Activated CD4-positive, alpha-beta T cell treated with anti-CD3 and anti-CD28 coated beads, Interleukin-2, amount 50 U/mL, for 4 hours (primary cell): ENCODE results near the gene ZBTB17.

Experiments
- DNase-seq, 2 experiments: peaks; one replicate each; pipeline ENCODE4 v3.0.0-alpha.2; 2020

ZBTB17 gene

DNA sequence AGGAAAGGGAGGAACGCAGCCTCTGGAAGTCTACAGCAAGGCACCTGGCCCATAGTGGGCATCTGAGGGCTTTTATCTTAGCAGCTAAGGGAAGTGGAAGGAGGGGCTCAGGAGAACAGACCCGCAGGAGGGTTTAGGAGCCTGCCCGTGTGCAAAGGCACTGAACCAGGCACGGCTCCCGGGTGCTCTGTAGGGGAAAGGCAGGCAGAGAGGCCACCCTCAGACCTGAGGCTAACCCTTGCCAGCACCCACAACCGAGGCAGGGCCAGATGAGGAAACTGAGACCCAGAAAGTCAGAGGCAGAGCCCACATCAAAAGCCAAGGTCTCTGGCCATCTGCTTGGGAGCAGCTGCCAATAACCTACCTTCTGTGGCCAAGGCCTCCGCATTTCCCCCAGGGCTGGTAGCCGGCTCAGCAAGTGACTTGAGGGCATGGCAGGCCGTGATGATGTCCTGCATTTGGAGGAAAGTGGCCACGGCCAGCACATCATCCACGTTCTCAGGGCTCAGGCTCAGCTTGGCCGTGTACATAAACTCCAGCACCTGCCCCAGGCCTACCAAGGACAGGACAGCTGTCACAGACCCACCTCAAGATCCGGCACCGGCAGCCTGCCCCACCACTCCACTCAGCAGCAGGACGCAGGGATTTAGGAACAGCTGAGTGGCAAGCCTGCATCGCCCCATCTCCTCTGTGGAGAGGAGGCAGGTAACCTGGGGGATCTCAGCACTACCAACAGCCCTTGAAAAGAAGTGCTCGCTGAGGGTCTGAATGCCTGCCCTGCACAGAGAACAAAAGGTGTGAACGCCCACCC is 29.1 kb downstream of the ZBTB17 start:
- no peak for DNase-seq

DNA sequence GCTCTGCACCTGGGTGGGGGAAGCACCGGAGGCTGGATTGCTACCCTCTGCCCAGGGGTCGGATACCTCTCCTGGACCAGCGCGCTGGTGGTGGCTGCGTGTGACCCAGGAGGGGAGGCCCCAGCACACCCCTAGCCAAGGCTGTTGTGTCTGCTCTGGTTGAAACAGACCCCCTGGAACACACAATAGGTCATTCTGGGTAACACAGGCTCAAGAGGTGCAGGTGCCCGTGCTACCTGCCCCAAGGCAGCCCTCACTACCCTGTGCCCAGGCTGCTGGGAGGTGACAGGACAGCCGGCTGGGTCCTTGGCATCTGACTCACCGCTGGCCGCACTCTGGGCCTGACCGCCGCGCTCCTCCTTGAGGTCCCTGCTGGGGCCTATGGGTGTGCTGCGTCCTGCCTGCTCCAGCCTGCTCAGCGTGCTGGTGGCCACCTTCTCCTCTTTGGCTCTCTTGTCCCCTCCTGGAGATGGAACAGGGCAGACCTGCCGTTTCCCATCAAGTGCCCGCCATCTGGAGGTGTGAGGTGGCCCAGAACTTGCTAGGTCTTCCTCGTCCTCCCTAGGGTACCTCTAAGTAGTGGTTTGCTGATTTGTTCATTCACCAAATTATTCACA is 30.0 kb downstream of the ZBTB17 start:
- DNase-seq, result no peak

GRCh38 chr1:15945011-15945831 is 30.7 kb downstream of the ZBTB17 start:
- DNase-seq, result no peak

GRCh38 chr1:15944308-15945010 is 31.4 kb downstream of the ZBTB17 start:
- DNase-seq, result no peak

- DNase-seq, result no peak
These were observed 32.0 kb downstream of the ZBTB17 start for GRCh38 chr1:15943992-15944307.

GRCh38 chr1:15943328-15943991 is 32.4 kb downstream of the ZBTB17 start:
- DNase-seq, result no peak

DNA sequence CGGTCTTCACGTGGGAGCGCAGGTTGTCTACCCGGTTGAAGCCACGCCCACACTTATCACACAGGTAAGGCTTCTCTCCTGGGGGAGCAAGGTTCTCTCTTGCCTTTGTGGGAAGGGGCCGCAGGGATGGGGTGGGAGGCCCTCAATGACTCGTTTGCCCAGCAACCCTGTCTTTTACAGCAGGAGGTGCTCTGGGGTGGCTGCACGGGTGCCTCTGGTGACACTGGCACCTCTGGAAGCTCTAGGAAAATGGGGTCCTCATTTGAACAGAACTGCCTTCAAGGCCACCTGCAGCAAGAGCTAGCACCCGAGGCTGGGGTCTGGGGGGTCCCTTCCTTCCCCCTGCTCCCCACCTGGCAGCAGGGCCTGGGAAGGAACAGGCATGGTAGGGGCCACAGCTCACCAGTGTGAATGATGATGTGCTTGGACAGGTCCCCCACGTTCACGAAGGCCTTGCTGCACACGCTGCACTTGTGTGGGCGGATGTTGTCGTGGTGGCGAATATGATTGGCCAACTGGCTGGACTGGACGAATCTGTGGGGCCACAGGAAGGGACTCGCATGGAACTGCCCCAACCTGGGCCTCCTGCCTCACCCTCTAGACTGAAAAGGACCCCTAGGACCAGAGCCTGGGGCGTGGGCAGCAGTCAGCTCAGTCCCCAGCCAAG is 33.1 kb downstream of the ZBTB17 start:
- no peak for DNase-seq

DNA sequence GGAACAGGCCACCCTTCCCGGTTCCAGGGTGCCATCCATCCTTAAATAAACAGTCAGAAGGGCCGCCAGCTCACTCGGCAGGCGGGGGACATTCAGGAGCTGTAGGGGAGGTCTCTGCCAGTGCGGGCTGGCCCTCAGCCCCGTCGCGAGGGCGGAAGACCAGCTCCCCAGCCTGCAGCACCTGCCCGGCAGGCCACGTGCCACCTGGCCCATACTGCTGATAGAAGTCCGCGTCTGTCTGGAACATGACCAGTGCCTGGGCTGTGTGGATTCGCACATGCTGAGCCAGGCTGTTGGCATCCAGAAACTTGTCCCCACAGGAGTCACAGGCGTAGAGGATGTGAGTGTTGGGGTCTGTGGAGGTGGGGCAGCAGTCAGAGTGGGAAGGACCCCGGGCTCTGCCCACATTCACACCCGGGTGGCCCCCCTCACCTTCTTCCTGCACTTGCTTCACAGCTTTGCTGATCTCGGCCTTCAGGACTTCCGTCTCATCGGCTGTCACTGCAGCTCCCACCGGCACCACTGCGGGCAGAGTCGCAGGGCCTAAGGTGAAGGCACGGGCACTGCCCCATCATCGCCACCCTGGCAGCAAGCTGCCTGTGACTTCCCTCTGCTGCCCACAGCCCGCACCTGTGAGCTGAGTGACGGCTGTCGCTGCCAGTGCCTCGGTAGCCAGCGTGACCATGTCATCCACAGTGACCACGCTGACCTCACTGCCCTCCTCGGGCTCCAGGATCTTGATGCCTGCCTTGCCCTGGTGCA is 33.8 kb downstream of the ZBTB17 start:
- DNase-seq, result no peak

GRCh38 chr1:15941044-15941840 is 34.7 kb downstream of the ZBTB17 start:
- DNase-seq, result no peak

DNA sequence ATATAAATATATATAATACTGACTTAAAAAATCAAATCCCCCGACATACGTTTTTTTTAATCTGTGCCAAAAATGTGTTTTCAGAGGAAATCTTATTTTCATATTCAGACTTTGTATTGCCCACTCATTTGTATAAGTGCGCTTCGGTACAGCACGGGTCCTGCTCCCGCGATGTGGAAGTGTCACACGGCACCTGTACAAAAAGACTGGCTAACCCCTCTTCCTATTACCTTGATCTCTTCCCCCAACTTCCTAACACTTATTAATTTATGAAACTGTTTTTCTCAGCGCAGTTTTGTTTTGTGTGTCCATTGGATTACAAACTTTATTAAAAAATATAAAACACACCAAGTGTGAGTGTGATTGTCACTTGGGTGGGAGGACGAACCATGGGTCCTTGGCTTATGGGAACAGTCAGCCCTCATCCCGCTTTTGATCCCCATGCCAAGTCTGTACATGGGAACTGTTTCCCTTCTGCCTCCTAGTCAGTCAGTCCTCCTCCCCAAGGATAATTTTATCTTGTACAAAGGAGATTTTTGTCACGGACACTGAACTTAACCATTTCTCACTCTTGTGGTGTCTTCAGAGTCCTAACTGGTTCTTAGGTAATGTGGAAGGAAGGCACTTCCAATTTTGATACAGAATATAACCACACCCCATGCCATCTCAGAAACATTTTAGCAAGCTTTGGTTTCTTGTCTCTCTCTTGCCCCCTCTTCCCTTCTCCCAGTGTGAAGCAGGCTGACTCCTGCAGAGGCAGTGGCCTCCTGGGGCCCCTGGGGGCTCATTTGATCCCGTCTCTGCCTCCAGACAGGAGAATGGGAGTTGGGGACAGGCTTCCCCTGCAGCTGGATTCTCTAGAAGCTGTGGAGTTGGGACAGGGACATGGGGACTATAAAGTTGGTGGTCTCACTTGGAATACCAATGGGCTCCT is 35.5 kb downstream of the ZBTB17 start:
- DNase-seq, result no peak

- no peak for DNase-seq
These were observed 36.5 kb downstream of the ZBTB17 start for GRCh38 chr1:15939181-15940109.

DNA sequence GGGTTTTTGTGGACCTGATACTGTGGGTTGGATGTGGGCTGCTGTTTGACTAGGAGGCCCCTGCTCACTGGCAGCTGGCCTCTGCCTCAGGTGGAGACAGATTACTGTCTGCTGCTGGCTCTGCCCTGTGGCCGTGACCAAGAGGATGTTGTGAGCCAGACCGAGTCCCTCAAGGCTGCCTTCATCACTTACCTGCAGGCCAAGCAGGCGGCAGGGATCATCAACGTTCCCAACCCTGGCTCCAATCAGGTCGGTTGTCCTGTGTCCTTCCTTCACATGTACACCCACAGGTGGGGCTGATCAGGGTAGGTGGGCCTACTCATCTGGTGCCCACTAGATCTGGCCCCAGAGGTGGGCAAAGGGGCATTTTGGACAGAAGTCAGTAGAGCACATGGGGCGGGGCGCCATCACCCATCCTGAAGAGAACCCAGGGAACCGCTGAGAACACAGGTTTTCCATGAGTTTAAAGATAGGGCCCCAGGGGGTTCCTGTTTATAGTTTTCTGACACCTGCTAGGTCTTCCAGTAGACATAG is 37.2 kb downstream of the ZBTB17 start:
- DNase-seq, result no peak

- no peak for DNase-seq
These were observed 38.2 kb downstream of the ZBTB17 start for GRCh38 chr1:15937706-15938168.

GRCh38 chr1:15937146-15937545 is 38.8 kb downstream of the ZBTB17 start:
- DNase-seq, result no peak

DNA sequence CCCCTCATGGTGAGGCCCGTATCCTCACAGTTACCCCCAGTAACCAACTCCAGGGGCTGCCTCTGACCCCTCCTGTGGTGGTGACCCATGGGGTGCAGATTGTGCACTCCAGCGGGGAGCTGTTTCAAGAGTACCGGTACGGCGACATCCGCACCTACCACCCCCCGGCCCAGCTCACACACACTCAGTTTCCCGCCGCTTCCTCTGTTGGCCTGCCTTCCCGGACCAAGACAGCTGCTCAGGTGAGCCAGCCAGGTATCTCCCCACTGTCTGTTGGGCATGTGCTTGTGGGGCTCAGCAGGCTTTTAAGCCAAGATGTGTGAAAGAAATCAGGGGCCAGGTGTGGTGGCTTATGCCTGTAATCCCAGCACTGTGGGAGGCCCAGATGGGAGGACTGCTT is 39.9 kb downstream of the ZBTB17 start:
- no peak for DNase-seq

DNA sequence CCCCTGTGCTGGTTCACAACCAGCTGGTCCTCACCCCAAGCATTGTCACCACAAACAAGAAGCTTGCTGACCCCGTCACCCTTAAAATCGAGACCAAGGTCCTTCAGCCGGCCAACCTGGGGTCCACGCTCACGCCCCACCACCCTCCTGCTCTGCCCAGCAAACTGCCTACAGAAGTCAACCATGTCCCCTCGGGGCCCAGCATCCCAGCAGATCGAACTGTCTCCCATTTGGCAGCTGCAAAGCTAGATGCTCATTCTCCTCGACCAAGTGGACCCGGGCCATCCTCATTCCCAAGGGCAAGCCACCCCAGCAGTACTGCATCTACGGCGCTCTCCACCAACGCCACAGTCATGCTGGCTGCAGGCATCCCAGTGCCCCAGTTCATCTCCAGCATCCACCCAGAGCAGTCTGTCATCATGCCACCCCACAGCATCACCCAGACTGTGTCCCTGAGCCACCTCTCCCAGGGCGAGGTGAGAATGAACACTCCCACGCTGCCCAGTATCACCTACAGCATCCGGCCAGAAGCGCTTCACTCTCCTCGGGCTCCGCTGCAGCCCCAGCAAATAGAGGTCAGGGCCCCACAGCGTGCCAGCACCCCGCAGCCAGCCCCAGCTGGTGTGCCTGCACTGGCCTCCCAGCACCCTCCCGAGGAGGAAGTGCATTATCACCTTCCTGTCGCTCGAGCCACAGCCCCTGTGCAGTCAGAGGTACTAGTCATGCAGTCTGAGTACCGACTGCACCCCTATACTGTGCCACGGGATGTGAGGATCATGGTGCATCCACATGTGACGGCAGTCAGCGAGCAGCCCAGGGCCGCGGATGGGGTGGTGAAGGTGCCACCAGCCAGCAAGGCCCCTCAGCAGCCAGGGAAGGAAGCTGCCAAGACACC is 40.6 kb downstream of the ZBTB17 start:
- DNase-seq, result no peak
